H1 (cell line): ENCODE results near the gene EEF1AKMT3. TPM values are rescaled to one million over a fixed set of nuclear protein-coding genes. Genes with fewer than 3 reads are reported as not detected.

Experiments
- CBX8 ChIP-seq: fragments of 300-800, 300-1000 bp; sonication (generic); IDR thresholded peaks from 2 replicates; pipeline ENCODE4 v1.7.1; 2016; ENCODE audit warnings: low read depth, low read length, borderline replicate concordance
- polyA plus RNA-seq, 7 experiments: library from polyadenylated mRNA; depleted of rRNA in 3 of 7; stranded (reverse) in 5 of 7; unstranded in 2 of 7; fragments of >200 nt in 5 of 7; fragments of 200-250 nt in 2 of 7; gene quantifications; 1 replicate in 5 of 7; 2 replicates in 1 of 7; 4 replicates in 1 of 7; pipeline versions ENCODE4 v1.2.1 to v1.2.3, GENCODE V29; 2011 to 2013; ENCODE audit warnings: missing spikeins in 2 of 7, mixed read lengths in 2 of 7
- total RNA-seq: library from RNA; stranded (reverse); fragmentation: NEBNext Ultra II Directional; extraction: Animal tissue kit (Norgen Biotek cat#: 25700); gene quantifications from 2 replicates; pipeline ENCODE4 v1.2.1, GENCODE V29; 2021

Gene EEF1AKMT3
- total and polyA plus RNA-seq, 2 of the 8 experiments (the other 6 are each of a cell fraction or from before 2014, with no cell fraction given) = 3.1 to 4.4 TPM

GRCh38 chr12:57822392-57823130, 50.1 kb downstream of the EEF1AKMT3 start (continued):
- TF ChIP-seq CBX8 = no peak
